GM18508 (cell line): Measurements from ENCODE around the gene COL5A1.

ENCODE experiments used
- ATAC-seq: cut with Tn5 transposase; IDR thresholded peaks from one replicate; pipeline ENCODE4 v1.9.1; 2021; ENCODE audit warnings: moderate number of reproducible peaks; ENCODE audit not compliant: insufficient read depth, unreplicated experiment

The COL5A1 gene

GRCh38 chr9:134861595-134862334 lies 220.2 kb downstream of the COL5A1 start:
- ATAC-seq: no peak

DNA sequence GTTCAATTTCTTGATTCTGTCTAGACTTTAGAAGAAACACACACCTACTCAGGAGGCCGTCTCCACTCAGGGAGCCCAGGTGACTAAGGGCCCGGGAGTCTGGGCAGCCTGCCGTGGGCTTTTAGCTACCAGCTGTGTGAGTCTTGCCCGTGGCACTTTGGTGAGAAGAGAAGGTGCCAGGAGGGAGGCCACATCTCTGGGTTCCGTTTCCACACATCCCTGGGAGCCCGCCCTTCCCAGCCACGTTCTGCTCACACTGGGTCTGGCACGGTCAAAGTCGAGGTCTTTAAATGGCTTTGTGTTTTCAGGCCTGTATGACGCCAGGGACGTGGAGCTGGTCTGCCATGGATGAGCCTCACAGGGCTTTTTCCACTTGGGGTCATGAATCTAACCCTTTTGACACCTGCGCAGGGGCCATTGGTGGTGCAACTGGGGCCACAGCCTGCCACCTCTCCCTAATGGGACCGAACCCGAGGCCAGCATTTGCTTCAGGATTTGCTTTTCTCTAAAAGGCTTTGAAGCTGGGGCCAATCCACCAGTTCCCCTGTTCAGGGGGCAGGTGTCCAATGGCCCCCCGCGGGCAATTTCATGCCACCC lies 221.8 kb downstream of the COL5A1 start:
- no peak for ATAC-seq

DNA sequence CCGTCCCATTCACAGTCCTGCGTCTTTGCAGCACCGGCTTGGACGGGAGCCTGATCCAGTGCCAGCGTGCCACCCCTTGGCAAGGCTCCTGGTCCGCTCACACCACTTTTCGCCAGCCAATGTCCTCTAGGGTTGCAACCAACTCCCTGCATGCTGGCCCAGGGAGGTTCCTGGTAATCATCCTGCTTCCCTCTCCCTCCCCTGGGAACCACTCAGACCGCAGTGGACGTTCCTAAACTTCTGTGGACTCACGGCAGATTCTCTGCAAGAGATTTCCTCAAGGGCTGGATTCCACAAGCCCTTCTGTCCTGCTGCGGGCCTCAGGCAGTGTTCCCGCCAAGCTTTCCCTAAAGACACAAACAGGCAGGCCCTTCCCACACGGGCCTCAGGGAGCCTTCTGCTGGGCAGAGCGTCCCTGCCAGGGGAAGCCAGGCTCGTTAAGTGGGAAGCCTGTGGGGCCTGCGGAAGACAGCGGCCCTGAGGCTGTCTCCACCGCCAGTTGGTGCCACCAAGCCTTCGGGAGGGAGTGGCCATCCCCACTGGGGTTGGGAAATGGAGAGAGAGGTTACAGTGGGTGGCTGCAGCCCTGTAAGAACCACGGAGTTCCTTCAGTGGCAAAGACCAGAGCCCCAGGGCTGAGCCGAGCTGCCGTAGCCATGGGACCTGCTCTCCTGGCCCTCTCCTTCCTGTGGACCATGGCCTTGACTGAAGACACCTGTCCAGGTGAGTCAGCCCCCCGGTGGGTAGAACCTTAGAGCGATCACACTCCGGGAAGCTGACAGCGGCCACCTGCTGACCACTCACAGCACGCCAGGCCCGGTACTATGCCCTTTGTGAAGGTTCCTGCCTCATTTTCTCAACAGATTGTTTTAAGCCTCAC lies 222.6 kb downstream of the COL5A1 start:
- ATAC-seq: no peak

DNA sequence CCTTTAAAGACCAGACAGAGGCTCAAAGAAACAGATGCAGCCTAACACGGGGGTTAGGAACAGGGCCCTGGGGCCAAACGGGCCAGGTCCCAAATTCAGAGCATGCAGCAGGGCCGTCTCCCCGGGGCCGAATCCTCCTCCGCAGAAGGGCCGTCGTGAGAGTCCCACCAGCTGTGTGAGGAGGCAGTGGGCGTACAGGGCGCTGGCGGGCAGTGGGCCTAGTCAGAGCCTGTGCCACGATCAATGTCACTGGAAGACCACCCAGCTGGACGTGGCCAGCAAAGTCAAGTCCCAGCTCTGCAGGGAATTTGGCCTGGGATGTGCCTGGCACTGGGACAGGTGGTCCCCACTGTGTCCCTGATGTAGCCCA lies 223.2 kb downstream of the COL5A1 start:
- no peak for ATAC-seq

GRCh38 chr9:134867917-134868750 lies 226.5 kb downstream of the COL5A1 start:
- no peak for ATAC-seq

GRCh38 chr9:134868751-134869553 lies 227.3 kb downstream of the COL5A1 start:
- ATAC-seq: no peak

- ATAC-seq: no peak
These were observed 228.1 kb downstream of the COL5A1 start for GRCh38 chr9:134869554-134870300.

- no peak for ATAC-seq
These were observed 228.7 kb downstream of the COL5A1 start for GRCh38 chr9:134870301-134870694.

DNA sequence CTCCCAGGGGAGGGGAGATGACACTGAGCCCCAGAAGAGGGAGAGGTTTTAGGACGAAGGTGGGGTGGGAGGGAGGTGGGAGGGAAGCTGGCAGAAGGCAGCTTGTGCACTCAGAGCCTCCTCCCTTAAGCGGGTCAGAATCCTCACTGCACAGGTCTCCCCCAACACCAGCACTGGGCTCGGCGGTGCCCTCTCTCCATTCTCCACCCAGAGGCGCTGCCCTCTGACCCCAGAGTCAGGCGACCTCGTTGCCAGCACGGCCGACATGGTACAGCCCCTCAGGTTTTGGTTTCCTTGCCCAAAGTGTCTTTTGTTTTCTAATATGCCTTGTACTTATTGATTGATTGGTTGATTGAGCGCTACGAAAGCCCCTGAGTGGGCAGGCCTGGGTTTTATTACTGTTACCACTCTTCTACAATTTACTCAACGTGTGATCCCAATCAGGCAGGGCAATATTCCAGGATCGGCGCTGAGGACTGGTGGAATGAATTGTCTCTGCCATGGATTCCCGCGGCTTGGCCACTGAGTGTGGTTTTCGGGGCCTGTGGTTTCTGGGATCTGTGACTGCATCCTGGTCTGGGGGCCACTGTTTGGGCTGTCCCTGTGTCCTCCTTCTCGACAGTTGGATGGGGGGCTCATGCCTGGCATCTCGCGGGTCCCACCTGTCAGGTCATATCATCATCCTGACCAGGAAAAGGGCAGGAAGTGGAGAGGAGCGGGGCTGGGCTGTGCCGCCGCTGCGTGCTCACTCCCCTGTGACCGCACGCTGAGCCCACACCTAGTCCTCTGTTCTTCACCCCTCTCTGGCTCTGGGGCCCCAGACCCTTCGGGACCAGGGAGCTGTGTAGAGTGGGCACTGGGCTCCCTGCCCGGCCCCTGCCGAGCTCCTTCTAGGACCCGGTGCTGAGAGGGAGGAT lies 229.4 kb downstream of the COL5A1 start:
- no peak for ATAC-seq

DNA sequence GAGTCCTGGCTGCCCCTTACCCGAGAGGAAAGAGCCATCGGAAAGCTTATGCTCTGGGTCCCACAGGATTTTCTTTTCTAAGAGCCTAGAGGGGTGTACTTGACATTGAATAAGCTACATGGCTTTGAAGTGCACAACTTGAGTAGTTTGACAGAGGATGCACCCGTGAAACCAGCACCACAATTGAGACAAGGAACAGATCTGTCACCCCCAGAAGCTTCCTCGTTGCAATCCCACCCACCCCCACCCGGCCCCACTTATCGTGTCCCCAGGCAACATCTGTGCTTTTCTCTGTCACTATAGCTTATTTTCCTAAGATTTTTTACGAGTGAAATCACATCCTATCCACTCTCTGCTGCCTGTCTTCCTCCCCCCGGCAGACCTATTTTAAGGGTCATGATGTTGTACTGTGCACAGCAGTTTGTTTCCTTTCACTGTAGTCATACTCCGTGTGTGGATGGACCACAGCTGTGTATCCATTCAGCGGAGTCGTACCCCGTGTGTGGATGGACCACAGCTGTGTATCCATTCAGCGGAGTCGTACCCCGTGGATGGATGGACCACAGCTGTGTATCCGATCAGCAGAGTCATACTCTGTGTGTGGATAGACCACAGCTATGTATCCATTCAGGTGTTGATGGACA lies 230.2 kb downstream of the COL5A1 start:
- ATAC-seq: no peak

- ATAC-seq: no peak
These were observed 231.1 kb downstream of the COL5A1 start for GRCh38 chr9:134872482-134873231.

DNA sequence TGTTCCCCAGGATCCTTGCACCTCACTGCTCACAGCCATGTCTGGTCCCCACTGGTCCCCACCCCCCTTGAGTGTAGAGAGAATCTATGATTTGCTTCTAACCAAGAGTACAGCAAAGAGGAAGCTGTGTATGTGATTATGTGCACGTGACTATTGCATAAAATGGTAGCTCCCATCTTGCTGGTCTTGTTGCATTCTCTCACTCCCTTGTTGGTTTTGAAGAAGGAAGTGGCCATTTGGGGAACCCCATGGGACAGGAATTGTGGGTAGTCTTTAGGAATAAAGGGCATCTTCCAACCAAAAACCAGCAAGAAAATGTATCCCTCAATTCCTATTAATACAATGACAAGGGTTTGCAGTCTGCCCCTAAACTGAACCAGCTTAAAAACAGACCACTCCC lies 233.8 kb downstream of the COL5A1 start:
- no peak for ATAC-seq

- ATAC-seq: no peak
These were observed 235.9 kb downstream of the COL5A1 start for GRCh38 chr9:134877541-134877940.

DNA sequence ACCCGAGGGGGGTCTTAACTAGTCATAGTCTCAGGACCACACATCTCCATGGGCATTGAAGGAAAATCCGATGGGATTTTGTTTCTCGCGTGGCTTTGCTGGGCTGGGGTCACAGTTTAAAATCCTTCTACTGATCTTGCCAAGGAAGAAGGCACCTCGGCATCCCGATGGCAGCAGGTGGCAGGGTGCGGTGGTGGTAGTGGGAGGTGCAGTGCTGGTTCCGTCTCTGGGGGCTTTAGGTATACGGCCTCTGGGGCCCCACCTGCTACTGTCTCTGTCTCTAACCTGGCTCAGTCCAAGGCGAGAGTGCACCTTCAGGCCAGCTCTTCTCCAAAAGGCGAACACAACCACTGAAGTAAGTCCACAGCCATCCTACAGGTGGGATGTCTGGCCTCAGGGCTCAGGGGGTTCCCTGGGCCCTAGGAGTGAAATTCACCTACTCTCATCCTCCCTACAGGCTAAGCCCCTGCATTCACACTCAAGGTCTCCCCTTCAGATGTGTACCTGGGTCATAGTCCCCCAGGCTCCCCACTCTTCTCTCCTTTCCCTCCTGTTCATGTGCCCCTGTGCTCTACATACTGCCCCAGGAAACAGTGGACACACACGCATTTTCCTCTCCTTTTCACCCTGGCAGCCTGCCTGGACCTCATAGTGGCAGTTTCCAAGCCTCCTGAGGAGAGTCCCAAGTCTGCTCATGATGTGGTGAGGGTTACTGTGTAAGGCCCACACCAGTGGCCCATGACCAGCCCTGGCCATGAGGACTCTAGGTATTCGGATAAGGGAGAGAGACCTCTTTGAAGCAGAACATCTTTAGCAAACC lies 238.3 kb downstream of the COL5A1 start:
- no peak for ATAC-seq

GRCh38 chr9:134880484-134881312 lies 239.1 kb downstream of the COL5A1 start, which contains the start of gene FCN2:
Gene FCN2, plus strand, starts transcription at chr9:134880810. Its CDS starts 12 bp downstream, at chr9:134880822.
- no peak for ATAC-seq
